CD4-positive, alpha-beta T cell treated with Interferon gamma for 1 hour (primary cell): ENCODE data around the gene EML6.

Experiments used
- DNase-seq: peaks from one replicate; pipeline ENCODE4 v3.0.0-alpha.2; 2020

EML6 gene

GRCh38 chr2:55011831-55012671, 288.6 kb downstream of the EML6 start:
- DNase-seq, result no peak

DNA sequence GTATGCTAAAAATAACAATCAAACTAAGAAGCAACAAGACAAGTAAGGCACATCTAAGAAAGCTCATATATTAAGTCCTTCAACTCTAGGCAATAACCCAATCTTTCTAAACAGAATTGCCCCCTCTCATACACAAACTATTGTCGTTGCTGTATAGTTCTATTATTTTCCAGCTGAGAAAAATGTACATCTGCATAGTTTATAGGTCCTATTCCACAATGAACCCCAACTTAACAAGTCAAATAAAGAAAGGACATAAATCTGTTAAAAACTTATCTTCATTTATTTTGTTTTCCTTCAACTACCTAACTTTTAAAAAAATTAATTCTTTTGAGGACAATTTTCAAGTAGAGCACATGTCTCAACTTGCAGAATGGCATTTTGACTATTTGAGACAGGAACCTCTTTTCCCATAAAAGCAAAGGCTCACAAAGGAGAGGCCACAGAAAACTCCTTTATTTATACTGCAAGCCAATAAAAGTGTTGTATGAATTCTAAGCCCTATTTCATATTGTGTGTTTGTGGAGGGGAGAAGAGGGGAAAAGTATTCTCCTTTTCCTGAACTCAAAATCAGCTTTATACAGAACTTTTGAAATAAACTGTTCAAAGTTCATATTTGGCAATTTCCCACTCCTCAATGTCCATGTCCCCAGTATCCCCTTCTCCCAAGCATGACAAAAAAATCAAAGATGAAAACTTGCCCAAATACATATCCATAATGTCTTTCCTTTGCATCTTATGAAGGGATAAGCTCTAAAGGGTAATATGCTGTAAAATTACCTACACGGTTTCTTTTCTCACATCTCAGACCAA, 289.4 kb downstream of the EML6 start:
- DNase-seq, result no peak

DNA sequence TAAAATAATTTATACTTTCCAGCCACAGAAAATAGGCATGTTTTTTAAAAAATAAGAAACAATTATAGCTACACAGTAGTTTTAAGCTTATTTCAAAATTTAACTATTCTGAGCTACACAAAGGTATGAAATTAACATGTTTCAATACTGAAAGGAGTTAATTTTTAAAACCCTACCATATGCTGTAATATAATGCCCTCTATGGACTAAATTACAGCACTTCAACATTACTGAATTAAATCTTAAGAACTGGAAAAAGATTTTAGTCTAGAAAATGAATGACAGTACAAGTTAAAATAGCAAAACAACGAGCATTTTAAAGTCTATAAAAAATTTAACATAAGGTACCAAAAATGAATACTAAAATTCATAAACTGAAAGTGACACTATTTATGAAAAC, 290.5 kb downstream of the EML6 start:
- DNase-seq, result no peak

- peak; percentile 29 for DNase-seq
Measured at GRCh38 chr2:55014962-55015939, 291.8 kb downstream of the EML6 start.

GRCh38 chr2:55017428-55017827, 294.0 kb downstream of the EML6 start:
- DNase-seq, result no peak

- no peak for DNase-seq
Measured at GRCh38 chr2:55017880-55018279, 294.4 kb downstream of the EML6 start.

GRCh38 chr2:55018619-55019018, 295.2 kb downstream of the EML6 start:
- DNase-seq, result no peak

GRCh38 chr2:55019526-55020258, 296.2 kb downstream of the EML6 start:
- DNase-seq, result no peak
